Left lung (tissue), 10 donors: ENCODE measurements around the gene NFE2L3. TPM values are rescaled to one million over a fixed set of nuclear protein-coding genes. Genes with fewer than 3 reads are reported as not detected.
"Not testable (repeated sequence)": the region's sequence is repeated elsewhere in the genome, so short reads cannot be mapped to it uniquely, and the experiment has no call there.

Source experiments
- ATAC-seq: fragments of 200-7000 bp; cut with Tn5 transposase; one replicate; pipeline ENCODE4 v1.9.1; 2020; ENCODE audit warnings: moderate library complexity
- DNase-seq, 4 donors: peaks; one replicate each; pipeline ENCODE4 v3.0.0-alpha.2; 2013 to 2020
- H3K27ac ChIP-seq, 2 donors: fragments of 200-600 bp; sonication (generic) in 1 of 2; one replicate each; pipeline versions ENCODE4 v1.5.0 to v1.8.0; 2020 to 2021
- H3K27me3 ChIP-seq, 2 donors: fragments of 200-600 bp; sonication (generic) in 1 of 2; one replicate each; pipeline versions ENCODE4 v1.5.0 to v1.8.0; 2020 to 2021
- H3K36me3 ChIP-seq, 2 donors: fragments of 200-600 bp; sonication (generic) in 1 of 2; one replicate each; pipeline versions ENCODE4 v1.5.0 to v1.8.0; 2020 to 2021
- H3K4me1 ChIP-seq, 2 donors: fragments of 200-600 bp; one replicate each; pipeline ENCODE4 v1.8.0; 2021
- H3K4me3 ChIP-seq, 2 donors: fragments of 200-600 bp; sonication (generic) in 1 of 2; one replicate each; pipeline versions ENCODE4 v1.5.0 to v1.8.0; 2020 to 2021; ENCODE audit warnings: mild to moderate bottlenecking in 1 of 2
- H3K9me3 ChIP-seq, 2 donors: fragments of 200-600 bp; sonication (generic) in 1 of 2; one replicate each; pipeline versions ENCODE4 v1.5.0 to v1.8.0; 2020 to 2021
- CTCF ChIP-seq, 2 donors: fragments of 200-600 bp; sonication (generic) in 1 of 2; IDR thresholded peaks; one replicate each; pipeline versions ENCODE4 v1.5.0 to v1.8.0; 2021; ENCODE audit warnings: antibody characterized with exemption in 2 of 2
- intact Hi-C, 2 donors: fragments of 100-400 bp; cut with DNase I; formaldehyde crosslinking; loops; one replicate each; pipeline versions ENCODE4 v1.11.2 to v1.14.2; 2022
- polyA plus RNA-seq, 6 donors: library from polyadenylated mRNA; unstranded; fragments of 120-200 nt; gene quantifications; one replicate each; pipeline ENCODE4 v1.2.1, GENCODE V29; 2013; ENCODE audit not compliant: insufficient read length in 6 of 6
- total RNA-seq, 2 donors: library from RNA; stranded (reverse); fragmentation: NEBNext Ultra II Directional; extraction: Animal tissue kit (Norgen Biotek cat#: 25700); gene quantifications; one replicate each; pipeline ENCODE4 v1.2.1, GENCODE V29; 2021
- donor health status: DM: no; HTN: yes; CAD: no.
- donor health status: DM: no; HTN: no; CAD: no.

NFE2L3 gene
- total and polyA plus RNA-seq, 8 donors: 4.9 to 20.8 (median 19.1) TPM

DNA sequence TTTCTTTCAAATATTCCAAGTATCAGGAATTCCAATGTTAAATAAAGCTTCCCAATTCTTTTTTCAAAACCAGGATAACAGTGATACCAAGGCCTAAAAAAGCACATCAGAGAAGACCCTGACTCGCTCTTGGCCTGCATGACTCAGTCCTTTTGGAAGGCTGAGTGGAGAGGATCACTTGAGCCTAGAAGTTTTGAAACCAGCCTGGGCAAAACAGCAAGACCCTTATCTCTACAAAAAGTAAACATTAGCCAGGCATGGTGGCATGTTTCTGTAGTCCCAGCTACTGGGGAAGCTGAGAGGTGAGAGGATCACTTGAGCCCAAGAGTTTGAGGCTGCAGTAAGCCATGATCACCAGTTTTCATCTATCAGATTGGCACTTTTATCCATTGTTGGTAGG is 18.7 kb downstream of the NFE2L3 start:
- no peaks in the 10 kb centered on the region for H3K9me3 ChIP-seq
- TF ChIP-seq CTCF (IDR thresholded peaks at IDR 0.05): no peak
- intact Hi-C loops: no loop called here
- ATAC-seq (peak; percentile 79), DNase-seq (no peak)
- H3K27ac ChIP-seq: no peak overlapping the region
- H3K27me3 ChIP-seq: no peaks in the 10 kb centered on the region
- no peak overlapping the region for H3K4me3 ChIP-seq
- H3K4me1 ChIP-seq: no peaks in the 10 kb centered on the region
- peaks cover 0 to 6% of the 10 kb centered on the region in 2 donors for H3K36me3 ChIP-seq

DNA sequence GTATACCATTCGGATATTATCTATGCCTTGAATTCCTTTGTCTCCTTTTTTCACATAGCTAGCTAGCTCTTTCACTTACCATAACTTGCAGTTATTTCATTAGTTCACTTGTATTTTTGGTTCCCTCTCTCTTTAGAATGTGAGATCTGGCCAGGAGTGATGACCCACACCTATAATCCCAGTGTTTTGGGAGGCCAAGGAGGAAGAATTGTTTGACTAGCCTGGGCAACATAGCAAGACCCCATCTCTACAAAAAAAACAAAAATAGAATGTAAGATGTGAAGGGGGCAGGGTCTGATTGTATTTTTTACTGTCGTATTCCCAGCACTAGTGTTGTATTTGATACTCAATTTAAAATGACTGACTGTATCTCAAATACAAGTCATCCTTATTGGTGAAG is 19.6 kb downstream of the NFE2L3 start:
- peaks cover 0 to 6% of the 10 kb centered on the region in 2 donors for H3K36me3 ChIP-seq
- H3K9me3 ChIP-seq: no peaks in the 10 kb centered on the region
- TF ChIP-seq CTCF (IDR thresholded peaks at IDR 0.05): no peak
- intact Hi-C loops: no loop called here
- H3K4me3 ChIP-seq: no peak overlapping the region
- H3K4me1 ChIP-seq: no peaks in the 10 kb centered on the region
- no peaks in the 10 kb centered on the region for H3K27me3 ChIP-seq
- ATAC-seq (no peak), DNase-seq (no peak)
- H3K27ac ChIP-seq: no peak overlapping the region

- H3K4me3 ChIP-seq: no peak overlapping the region
- intact Hi-C loops: no loop called here
- H3K27me3 ChIP-seq: no peaks in the 10 kb centered on the region
- TF ChIP-seq CTCF (IDR thresholded peaks at IDR 0.05): no peak
- no peak for DNase-seq
- H3K4me1 ChIP-seq: no peaks in the 10 kb centered on the region
- ATAC-seq: no peak
- H3K27ac ChIP-seq: no peak overlapping the region
- H3K36me3 ChIP-seq: peaks cover 0 to 6% of the 10 kb centered on the region in 2 donors
- no peaks in the 10 kb centered on the region for H3K9me3 ChIP-seq
Measured at GRCh38 chr7:26172048-26172447, 20.1 kb downstream of the NFE2L3 start.

GRCh38 chr7:26175903-26176302 is 23.9 kb downstream of the NFE2L3 start:
- DNase-seq, intact Hi-C loops: not testable (repeated sequence)

GRCh38 chr7:26176696-26177095 is 24.7 kb downstream of the NFE2L3 start:
- ATAC-seq, DNase-seq, H3K4me3 ChIP-seq, H3K36me3 ChIP-seq, intact Hi-C loops, H3K27me3 ChIP-seq, H3K4me1 ChIP-seq, H3K9me3 ChIP-seq, H3K27ac ChIP-seq: not testable (repeated sequence)

More at GRCh38 chr7:26175903-26176302, 23.9 kb downstream of the NFE2L3 start:
- H3K4me3 ChIP-seq, H3K36me3 ChIP-seq, H3K27me3 ChIP-seq, H3K27ac ChIP-seq, H3K4me1 ChIP-seq, ATAC-seq, H3K9me3 ChIP-seq: not testable (repeated sequence)

DNA sequence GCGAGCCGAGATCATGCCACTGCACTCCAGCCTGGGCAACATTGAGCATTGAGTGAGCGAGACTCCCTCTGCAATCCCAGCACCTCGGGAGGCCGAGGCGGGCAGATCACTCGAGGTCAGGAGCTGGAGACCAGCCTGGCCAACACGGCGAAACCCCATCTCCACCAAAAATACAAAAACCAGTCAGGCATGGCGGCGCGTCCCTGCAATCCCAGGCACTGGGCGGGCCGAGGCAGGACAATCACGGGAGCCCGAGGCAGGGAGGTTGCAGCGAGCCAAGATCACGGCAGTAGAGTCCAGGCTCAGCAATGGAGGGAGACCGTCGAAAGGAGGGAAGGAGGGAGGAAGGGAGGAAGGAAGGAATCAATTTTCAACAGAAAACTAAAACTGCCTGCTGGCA is 25.3 kb downstream of the NFE2L3 start:
- ATAC-seq, H3K27ac ChIP-seq, H3K9me3 ChIP-seq, H3K4me1 ChIP-seq, intact Hi-C loops, H3K36me3 ChIP-seq, H3K4me3 ChIP-seq, DNase-seq, H3K27me3 ChIP-seq: not testable (repeated sequence)

DNA sequence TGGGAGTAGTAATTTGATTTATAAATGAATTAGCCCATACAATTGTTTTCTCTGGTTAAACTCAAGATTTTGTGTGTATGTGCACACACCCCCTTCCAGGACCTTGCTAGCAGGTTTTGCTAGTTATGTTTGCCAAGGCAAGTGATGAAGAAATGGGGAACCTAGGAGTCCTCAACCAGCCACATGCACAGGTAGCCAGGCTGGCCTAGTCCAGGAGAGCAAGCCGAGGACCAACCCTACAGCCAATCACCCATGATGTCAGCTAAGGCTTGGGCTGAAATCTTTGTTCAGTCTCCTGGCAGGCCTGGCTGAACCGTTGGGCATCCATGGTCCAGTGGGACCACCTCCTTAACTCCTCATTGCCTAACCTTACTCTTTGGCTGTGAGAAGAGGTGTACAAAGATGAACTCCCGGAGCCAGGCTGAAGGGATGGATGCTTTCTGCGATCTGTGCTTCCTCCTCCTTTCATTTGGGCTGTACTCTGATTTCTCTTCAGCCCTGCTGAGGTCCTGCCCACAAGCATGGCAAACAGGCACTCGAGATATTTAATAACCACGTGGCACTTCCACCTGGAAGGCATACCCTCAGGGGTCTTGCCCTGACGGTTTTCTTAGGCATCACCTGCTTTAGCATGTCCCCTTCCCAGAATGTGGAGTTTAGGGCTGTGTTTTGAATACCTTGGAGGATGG is 26.4 kb downstream of the NFE2L3 start:
- intact Hi-C loops: no loop called here
- H3K4me1 ChIP-seq: peaks cover 0 to 6% of the 10 kb centered on the region in 2 donors
- peak; percentile 5 for ATAC-seq
- H3K27ac ChIP-seq: no peak overlapping the region
- no peaks in the 10 kb centered on the region for H3K27me3 ChIP-seq
- H3K4me3 ChIP-seq: no peak overlapping the region
- no peak for TF ChIP-seq CTCF (IDR thresholded peaks at IDR 0.05)
- no peaks in the 10 kb centered on the region for H3K9me3 ChIP-seq
- no peaks in the 10 kb centered on the region for H3K36me3 ChIP-seq
- no peak for DNase-seq
